GM12892 (cell line): ENCODE data around the gene RAB27A.
"Not testable (repeated sequence)": the region's sequence is repeated elsewhere in the genome, so short reads cannot be mapped to it uniquely, and the experiment has no call there.

Experiments
- POLR2A ChIP-seq: IDR thresholded peaks from 2 replicates; pipeline ENCODE4 v1.6.1; 2011; ENCODE audit warnings: low read depth, low read length, control low read depth
- POLR2AphosphoS5 ChIP-seq: IDR thresholded peaks from 2 replicates; pipeline ENCODE4 v1.6.1; 2011; ENCODE audit warnings: low read depth, low read length, control low read depth

DNA sequence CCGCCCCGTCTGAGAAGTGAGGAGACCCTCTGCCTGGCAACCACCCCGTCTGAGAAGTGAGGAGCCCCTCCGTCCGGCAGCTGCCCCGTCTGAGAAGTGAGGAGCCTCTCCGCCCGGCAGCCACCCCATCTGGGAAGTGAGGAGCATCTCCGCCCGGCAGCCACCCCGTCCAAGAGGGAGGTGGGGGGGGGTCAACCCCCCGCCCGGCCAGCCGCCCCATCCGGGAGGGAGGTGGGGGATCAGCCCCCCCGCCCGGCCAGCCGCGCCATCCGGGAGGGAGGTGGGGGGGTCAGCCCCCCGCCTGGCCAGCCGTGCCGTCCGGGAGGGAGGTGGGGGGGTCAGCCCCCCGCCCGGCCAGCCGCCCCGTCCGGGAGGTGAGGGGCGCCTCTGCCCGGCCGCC is 13.2 kb upstream of the RAB27A start:
- not testable (repeated sequence) for TF ChIP-seq POLR2A, POLR2AphosphoS5
